SKM-1 treated with dmso at 0.1 percent for 144 hours (cell line): ENCODE results near the gene TRIM49D2.
"Not testable (repeated sequence)": the region's sequence is repeated elsewhere in the genome, so short reads cannot be mapped to it uniquely, and the experiment has no call there.

Source experiments
- DNase-seq: peaks from one replicate; lab custom pipeline; 2025; ENCODE audit not compliant: unreplicated experiment; lab: John Stamatoyannopoulos, UW

The TRIM49D2 gene

GRCh38 chr11:89923764-89924163 is at the start of gene TRIM49D2:
Gene TRIM49D2, plus strand, starts transcription at chr11:89924064. Its CDS starts 2,698 bp downstream, at chr11:89926762.
- DNase-seq, result not testable (repeated sequence)

- not testable (repeated sequence) for DNase-seq
These were observed 46.4 kb upstream of the TRIM49D2 start for GRCh38 chr11:89877511-89877910.

GRCh38 chr11:89893245-89893644 is 30.6 kb upstream of the TRIM49D2 start:
- not testable (repeated sequence) for DNase-seq

GRCh38 chr11:89900809-89901208 is 23.1 kb upstream of the TRIM49D2 start:
- DNase-seq, result not testable (repeated sequence)

GRCh38 chr11:89922195-89922660 is 1.6 kb upstream of the TRIM49D2 start, which contains the start of gene TRIM49D1:
Gene TRIM49D1, minus strand, starts transcription at chr11:89922245. Its CDS starts 4,535 bp downstream, at chr11:89917710.
- DNase-seq, result no peak

- DNase-seq, result not testable (repeated sequence)
These were observed 37.0 kb downstream of the TRIM49D2 start for GRCh38 chr11:89960833-89961232.

GRCh38 chr11:89965737-89966136 is 41.9 kb downstream of the TRIM49D2 start, which contains the start of gene TRIM64:
Gene TRIM64, plus strand, starts transcription at chr11:89966037. Its CDS starts 2,467 bp downstream, at chr11:89968504.
- not testable (repeated sequence) for DNase-seq
